GM12891 (cell line): ENCODE measurements around the gene CTNNA2.

Experiments
- PAX5 ChIP-seq: IDR thresholded peaks from 2 replicates; pipeline ENCODE4 v1.6.1; 2011; ENCODE audit warnings: low read length, moderate library complexity, mild to moderate bottlenecking; ENCODE audit not compliant: insufficient read depth, severe bottlenecking
- POLR2A ChIP-seq: IDR thresholded peaks from 2 replicates; pipeline ENCODE4 v1.6.1; 2011; ENCODE audit warnings: low read depth, low read length, control low read depth
- POLR2AphosphoS5 ChIP-seq: IDR thresholded peaks from 2 replicates; pipeline ENCODE4 v1.6.1; 2011; ENCODE audit warnings: low read depth, low read length, control low read depth
- SPI1 ChIP-seq: IDR thresholded peaks from 2 replicates; pipeline ENCODE4 v1.6.1; 2011; ENCODE audit warnings: low read depth, low read length, control low read depth
- TAF1 ChIP-seq: IDR thresholded peaks from 2 replicates; pipeline ENCODE4 v1.6.1; 2011; ENCODE audit warnings: low read depth, low read length, control low read depth

- TF ChIP-seq POLR2A = no peak
- TF ChIP-seq PAX5 = no peak
- TF ChIP-seq SPI1 = no peak
- TF ChIP-seq TAF1 = no peak
- no peak for TF ChIP-seq POLR2AphosphoS5
These were observed 1055.2 kb downstream of the CTNNA2 start for GRCh38 chr2:80568011-80568410.
